IgD-negative memory B cell (primary cell): ENCODE results near the gene CEBPZ. TPM values are rescaled to one million over a fixed set of nuclear protein-coding genes. Genes with fewer than 3 reads are reported as not detected.
"Not testable (repeated sequence)": the region's sequence is repeated elsewhere in the genome, so short reads cannot be mapped to it uniquely, and the experiment has no call there.

ENCODE experiments used
- H3K27ac Mint-ChIP-seq, 3 donors: one replicate each; pipeline ENCODE4 v1.8.0; 2020 to 2022; ENCODE audit warnings: mild to moderate bottlenecking in 3 of 3, mixed read lengths in 3 of 3, moderate library complexity in 1 of 3
- H3K27me3 Mint-ChIP-seq: one replicate; pipeline ENCODE4 v1.8.0; 2021; ENCODE audit warnings: mixed read lengths
- H3K36me3 Mint-ChIP-seq: one replicate; pipeline ENCODE4 v1.8.0; 2020; ENCODE audit warnings: mild to moderate bottlenecking, mixed read lengths
- H3K4me1 Mint-ChIP-seq, 3 donors: one replicate each; pipeline ENCODE4 v1.8.0; 2020 to 2022; ENCODE audit warnings: mixed read lengths in 3 of 3, mild to moderate bottlenecking in 1 of 3
- H3K4me3 Mint-ChIP-seq, 4 donors: one replicate each; pipeline ENCODE4 v1.8.0; 2020 to 2022; ENCODE audit warnings: mild to moderate bottlenecking in 4 of 4, mixed read lengths in 4 of 4, moderate library complexity in 3 of 4
- H3K9me3 Mint-ChIP-seq, 3 donors: one replicate each; pipeline ENCODE4 v1.8.0; 2020 to 2021; ENCODE audit warnings: mixed read lengths in 3 of 3, mild to moderate bottlenecking in 1 of 3
- polyA plus RNA-seq: library from polyadenylated mRNA; unstranded; fragments of 300-500 nt; fragmentation: Illumina TruSeq; gene quantifications from one replicate; pipeline ENCODE4 v1.2.3, GENCODE V29; 2021

Gene CEBPZ
- polyA plus RNA-seq, 1 donor from 2014 or later = 19.1 TPM

DNA sequence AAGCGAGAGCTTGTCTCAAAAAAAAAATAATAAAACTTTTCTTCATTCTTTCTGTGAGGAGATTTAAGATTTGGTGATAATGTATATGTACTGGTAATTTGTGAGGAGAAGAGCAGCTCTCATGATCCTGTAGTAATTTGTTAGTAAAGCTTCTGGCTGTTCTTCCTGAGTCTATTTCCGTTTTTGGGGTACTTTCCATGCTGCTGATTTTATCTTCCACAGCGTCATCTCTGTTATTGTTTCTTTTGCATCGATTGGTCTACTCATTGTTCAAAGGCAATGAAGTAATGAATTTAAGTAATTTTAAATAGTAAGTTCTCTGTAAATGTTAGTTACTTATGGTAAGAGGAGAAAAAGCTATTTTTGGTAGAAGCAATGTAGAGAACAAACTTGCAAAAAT, 12.0 kb upstream of the CEBPZ start:
- peaks cover 6% of the 10 kb centered on the region for H3K36me3 Mint-ChIP-seq
- H3K27me3 Mint-ChIP-seq = no peaks in the 10 kb centered on the region
- no peaks in the 10 kb centered on the region for H3K9me3 Mint-ChIP-seq
- H3K4me3 Mint-ChIP-seq = no peak overlapping the region
- H3K4me1 Mint-ChIP-seq = peaks cover 0 to 4% (median 2%) of the 10 kb centered on the region in 3 donors
- peak overlapping the region in 2 of 3 donors; percentile 23 to 79 for H3K27ac Mint-ChIP-seq

DNA sequence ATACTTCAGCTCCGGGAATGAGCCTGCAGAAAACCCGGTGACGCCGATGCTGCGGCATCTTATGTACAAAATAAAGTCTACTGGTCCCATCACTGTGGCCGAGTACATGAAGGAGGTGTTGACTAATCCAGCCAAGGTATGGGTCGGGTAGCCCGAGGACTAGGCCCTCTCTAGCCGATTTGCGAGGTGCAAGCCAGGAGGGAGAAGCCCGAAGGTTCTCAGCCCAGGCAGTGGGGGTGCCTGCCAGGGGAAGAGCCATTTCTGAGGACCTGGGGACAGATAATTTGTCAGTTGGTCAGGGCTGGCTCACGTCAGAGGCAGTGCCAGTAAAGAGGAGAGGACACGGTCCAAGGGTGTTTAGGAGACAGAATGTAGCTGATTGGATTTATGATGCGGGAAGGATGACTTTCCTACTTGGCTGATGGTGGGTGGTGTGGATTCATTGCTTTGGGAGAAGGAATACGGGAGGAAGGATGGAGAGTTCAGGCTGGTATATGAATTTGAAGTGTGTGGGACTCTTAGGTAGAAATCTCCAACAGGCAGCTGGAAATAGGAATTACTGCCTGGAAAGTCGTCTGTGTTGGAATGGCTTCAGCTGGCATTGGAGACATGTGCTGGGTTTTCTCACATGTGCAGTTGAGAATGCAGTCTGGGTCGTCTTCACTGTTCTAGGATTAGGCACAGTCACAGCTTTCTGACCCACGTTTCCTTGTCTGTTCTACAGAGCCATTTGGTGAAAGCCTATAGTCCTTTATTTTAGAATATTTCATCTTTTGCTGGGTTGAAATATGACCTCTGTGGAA, 936 bp upstream of the CEBPZ start:
- no peaks in the 10 kb centered on the region for H3K9me3 Mint-ChIP-seq
- H3K27me3 Mint-ChIP-seq = no peaks in the 10 kb centered on the region
- peaks cover 4% of the 10 kb centered on the region for H3K36me3 Mint-ChIP-seq
- no peak overlapping the region for H3K4me3 Mint-ChIP-seq
- no peak overlapping the region for H3K27ac Mint-ChIP-seq
- peaks cover 10 to 18% (median 12%) of the 10 kb centered on the region in 3 donors for H3K4me1 Mint-ChIP-seq

DNA sequence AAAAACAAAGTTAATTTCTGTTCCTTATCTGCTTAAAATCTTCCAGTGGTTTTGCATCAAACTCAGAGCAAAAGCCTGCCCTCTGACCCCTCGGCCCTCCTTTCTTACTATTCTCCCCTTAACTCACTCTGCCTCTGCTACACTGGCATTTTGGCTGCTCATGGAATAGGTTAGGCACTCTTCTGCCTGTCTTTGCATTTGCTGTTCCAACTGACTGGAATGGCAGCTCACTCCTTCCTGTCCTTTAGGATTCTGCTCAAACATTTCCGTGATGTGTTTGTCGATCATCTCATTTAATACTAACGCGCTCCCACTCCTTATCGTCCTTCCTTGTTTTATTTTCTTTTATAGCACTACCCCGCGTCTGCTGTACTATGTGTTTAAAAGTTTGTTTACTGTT, 815 bp downstream of the CEBPZ start:
- no peak overlapping the region for H3K27ac Mint-ChIP-seq
- H3K27me3 Mint-ChIP-seq = no peaks in the 10 kb centered on the region
- peaks cover 4% of the 10 kb centered on the region for H3K36me3 Mint-ChIP-seq
- H3K4me3 Mint-ChIP-seq = no peak overlapping the region
- H3K4me1 Mint-ChIP-seq = peaks cover 14 to 26% (median 16%) of the 10 kb centered on the region in 3 donors
- H3K9me3 Mint-ChIP-seq = no peaks in the 10 kb centered on the region

DNA sequence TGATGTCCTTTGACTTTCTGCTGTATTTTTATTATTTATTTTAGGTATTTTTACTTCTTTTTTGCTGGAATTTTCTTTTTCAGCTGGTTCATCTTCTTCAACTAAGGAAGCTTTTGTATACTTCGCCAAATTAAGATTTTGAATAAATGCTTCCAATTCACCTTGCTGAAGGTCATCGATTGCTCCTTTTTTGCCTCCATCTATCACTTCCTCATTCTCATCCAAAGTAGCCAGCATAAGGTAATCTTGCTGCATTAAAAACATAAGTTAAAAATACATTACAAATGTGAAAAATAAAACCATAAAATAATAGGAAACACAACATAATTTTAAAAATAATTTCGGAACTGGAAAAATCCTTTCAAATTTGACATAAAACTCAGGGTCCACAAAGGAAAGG, 2.6 kb downstream of the CEBPZ start:
- Mint-ChIP-seq H3K4me1 (peaks cover 15 to 28% (median 21%) of the 10 kb centered on the region in 3 donors), H3K36me3 (peaks cover 3% of the 10 kb centered on the region), H3K9me3 (no peaks in the 10 kb centered on the region), H3K27me3 (no peaks in the 10 kb centered on the region), H3K27ac (no peak overlapping the region), H3K4me3 (no peak overlapping the region)

DNA sequence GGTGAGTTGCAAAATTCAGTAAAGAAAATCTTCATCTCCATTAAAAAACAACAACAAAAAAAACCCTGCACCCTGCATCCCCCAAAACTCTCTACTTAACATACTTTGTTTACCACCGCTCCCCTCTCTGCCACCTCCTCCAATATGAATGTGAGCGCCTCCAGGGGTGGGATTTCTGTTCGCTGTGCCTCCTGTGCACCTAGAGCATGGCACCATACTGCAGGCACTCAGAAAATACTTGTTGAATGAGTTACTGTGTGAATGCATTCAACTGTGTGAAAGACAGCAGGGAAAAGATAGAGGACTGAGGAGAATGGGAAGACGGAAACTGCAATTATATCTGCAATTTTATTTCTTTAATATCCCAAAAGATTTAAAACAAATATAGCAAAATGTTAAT, 4.5 kb downstream of the CEBPZ start:
- Mint-ChIP-seq H3K36me3 (peaks cover 3% of the 10 kb centered on the region), H3K4me3 (peak overlapping the region in 1 of 4 donors; percentile 41), H3K9me3 (no peaks in the 10 kb centered on the region), H3K27me3 (no peaks in the 10 kb centered on the region), H3K27ac (peak overlapping the region in 1 of 3 donors; percentile 47), H3K4me1 (peaks cover 18 to 34% (median 23%) of the 10 kb centered on the region in 3 donors)

DNA sequence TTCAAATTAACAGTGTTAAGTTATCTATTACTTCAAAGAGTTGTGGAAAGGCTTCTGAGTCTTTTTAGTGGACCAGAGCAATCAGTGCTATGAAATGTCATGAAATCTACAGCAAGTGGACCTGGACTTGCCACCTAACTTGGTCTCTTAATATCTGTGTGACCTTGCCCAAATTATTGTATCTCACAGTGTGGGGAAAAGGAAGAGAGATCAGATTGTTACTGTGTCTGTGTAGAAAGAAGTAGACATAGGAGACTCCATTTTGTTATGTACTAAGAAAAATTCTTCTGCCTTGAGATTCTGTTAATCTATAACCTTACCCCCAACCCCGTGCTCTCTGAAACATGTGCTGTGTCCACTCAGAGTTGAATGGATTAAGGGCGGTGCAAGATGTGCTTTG, 6.3 kb downstream of the CEBPZ start:
- not testable (repeated sequence) for H3K9me3 Mint-ChIP-seq, H3K36me3 Mint-ChIP-seq, H3K27me3 Mint-ChIP-seq, H3K4me3 Mint-ChIP-seq
- peaks cover 18 to 35% (median 23%) of the 10 kb centered on the region in 3 donors for H3K4me1 Mint-ChIP-seq
- peak overlapping the region in 1 of 3 donors; percentile 56 for H3K27ac Mint-ChIP-seq

DNA sequence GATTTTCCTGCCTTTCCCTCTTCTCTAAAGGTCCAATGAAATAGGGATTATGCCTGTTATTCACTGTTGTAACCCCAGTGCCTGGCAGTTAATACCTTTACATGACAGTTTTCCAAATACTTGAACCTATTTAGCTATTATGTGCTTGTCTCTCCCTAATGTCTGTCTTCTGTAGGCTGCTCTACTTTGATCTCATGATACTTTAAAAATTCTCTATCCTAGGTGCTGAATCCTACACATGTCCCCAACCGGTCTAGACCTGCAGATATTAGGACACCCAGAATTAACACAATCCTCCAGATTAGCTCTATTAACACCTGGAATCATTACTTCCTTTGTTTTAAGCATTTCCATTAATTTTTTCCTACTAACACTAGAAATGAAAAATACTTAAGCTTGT, 7.3 kb downstream of the CEBPZ start:
- Mint-ChIP-seq H3K4me3 (no peak overlapping the region), H3K9me3 (no peaks in the 10 kb centered on the region), H3K4me1 (peaks cover 18 to 29% (median 19%) of the 10 kb centered on the region in 3 donors), H3K36me3 (peaks cover 3% of the 10 kb centered on the region), H3K27ac (no peak overlapping the region), H3K27me3 (no peaks in the 10 kb centered on the region)

DNA sequence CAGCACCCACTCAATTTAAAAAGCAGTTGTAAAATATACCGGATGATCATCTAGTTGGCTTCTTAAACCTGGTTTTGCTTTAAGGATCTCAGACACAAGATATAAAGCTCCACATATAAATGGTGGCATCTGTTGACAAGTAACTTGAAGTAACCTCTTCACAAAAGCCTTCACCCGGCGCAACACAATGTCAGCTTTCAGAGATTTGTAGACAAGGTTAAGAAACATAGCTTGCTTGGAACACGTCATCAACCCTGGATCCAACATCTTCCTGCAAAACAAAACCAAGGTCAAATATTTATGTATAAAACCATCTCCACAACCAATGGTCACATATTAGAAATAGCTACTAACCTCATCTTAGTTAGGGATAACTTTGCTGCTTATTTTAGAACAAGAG, 8.3 kb downstream of the CEBPZ start:
- H3K4me3 Mint-ChIP-seq = peak overlapping the region in 1 of 4 donors; percentile 33
- H3K27ac Mint-ChIP-seq = no peak overlapping the region
- no peaks in the 10 kb centered on the region for H3K27me3 Mint-ChIP-seq
- peaks cover 17 to 29% (median 18%) of the 10 kb centered on the region in 3 donors for H3K4me1 Mint-ChIP-seq
- H3K36me3 Mint-ChIP-seq = peaks cover 3% of the 10 kb centered on the region
- no peaks in the 10 kb centered on the region for H3K9me3 Mint-ChIP-seq

DNA sequence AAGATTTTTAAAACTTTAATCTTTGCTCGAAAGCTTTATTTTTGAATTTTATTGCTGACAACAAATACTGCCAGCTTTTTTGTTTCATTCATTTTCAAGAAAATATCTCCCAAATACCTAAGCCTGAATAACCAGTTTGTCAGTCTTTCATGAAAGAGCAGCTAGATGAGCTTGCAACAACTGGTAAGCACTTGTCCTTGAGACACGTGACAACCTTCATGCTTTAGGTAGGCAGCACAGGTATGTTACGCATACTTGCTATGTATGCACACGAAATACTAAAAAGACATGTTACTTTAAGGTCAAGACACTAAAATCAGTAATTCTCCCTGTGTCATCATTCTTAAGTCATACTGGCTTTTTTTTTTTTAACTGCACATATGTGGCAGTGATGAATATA, 12.3 kb downstream of the CEBPZ start:
- Mint-ChIP-seq H3K9me3 (no peaks in the 10 kb centered on the region), H3K27ac (no peak overlapping the region), H3K27me3 (no peaks in the 10 kb centered on the region), H3K4me3 (no peak overlapping the region), H3K36me3 (no peaks in the 10 kb centered on the region), H3K4me1 (peaks cover 4 to 11% (median 4%) of the 10 kb centered on the region in 3 donors)

DNA sequence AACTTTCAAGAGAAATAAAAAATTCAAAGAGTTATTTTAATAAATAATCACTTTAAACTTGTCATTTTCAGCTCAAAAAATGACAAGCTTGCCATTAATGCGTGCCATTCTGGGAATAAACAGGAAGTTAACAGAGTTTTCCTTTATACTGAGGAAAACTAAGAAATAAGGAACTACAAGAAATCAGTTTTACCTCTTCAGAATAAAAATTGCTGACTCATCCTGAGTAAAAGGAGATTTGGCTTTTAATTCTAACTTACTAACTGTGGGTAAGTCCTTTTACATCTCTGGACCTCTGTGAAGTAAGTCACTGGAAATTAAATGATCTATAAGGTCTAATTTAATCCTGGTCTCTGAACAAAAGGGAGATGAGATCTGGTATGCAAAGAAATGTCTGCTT, 16.1 kb downstream of the CEBPZ start:
- H3K9me3 Mint-ChIP-seq = no peaks in the 10 kb centered on the region
- H3K36me3 Mint-ChIP-seq = peaks cover 5% of the 10 kb centered on the region
- no peak overlapping the region for H3K27ac Mint-ChIP-seq
- peaks cover 0 to 2% (median 2%) of the 10 kb centered on the region in 3 donors for H3K4me1 Mint-ChIP-seq
- no peak overlapping the region for H3K4me3 Mint-ChIP-seq
- H3K27me3 Mint-ChIP-seq = no peaks in the 10 kb centered on the region

DNA sequence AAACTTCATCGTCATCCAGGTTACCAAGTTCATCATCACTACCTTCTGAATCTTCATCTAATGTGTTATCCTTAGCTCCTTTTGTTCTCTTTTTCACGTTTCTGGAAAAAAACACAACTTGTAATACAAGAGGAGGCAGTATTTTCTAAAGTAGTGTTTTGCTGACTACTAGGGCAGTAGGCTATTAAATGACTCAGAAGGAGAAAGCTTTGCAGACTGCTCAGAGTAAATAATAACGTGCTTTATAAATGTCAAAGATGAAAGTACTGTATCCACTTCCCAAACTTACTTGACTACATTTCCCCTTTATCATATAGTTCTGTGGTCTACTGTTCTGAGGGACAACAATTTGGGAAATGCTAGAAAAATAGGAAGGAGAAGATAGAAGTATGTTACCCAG, 19.5 kb downstream of the CEBPZ start:
- Mint-ChIP-seq H3K36me3 (peaks cover 33% of the 10 kb centered on the region), H3K27ac (no peak overlapping the region), H3K4me3 (no peak overlapping the region), H3K4me1 (peaks cover 0 to 10% (median 6%) of the 10 kb centered on the region in 3 donors), H3K9me3 (peaks cover 5 to 9% (median 5%) of the 10 kb centered on the region in 3 donors), H3K27me3 (no peaks in the 10 kb centered on the region)

DNA sequence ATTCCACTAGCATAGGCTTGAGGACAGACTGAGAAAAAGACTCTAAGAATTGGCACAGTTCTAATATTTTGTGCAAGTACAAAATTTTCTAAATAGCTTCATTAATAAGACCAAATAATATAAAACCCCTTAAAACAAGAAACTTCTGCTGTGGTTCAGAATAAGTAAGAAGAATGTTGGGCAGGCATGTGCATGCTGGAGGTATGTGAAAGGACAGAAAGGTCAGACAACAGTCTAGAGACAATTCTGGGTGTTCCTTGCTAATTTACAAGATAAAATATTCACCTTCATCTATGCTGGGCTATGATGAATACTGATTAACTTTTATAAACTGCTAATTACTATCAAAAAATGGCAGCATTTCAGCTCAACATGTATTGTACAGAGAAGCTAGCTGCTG, 20.2 kb downstream of the CEBPZ start:
- Mint-ChIP-seq H3K27me3 (no peaks in the 10 kb centered on the region), H3K4me3 (no peak overlapping the region), H3K27ac (peak overlapping the region in 1 of 3 donors; percentile 28), H3K9me3 (peaks cover 5 to 9% (median 5%) of the 10 kb centered on the region in 3 donors), H3K4me1 (peaks cover 0 to 8% (median 6%) of the 10 kb centered on the region in 3 donors), H3K36me3 (peaks cover 38% of the 10 kb centered on the region)

DNA sequence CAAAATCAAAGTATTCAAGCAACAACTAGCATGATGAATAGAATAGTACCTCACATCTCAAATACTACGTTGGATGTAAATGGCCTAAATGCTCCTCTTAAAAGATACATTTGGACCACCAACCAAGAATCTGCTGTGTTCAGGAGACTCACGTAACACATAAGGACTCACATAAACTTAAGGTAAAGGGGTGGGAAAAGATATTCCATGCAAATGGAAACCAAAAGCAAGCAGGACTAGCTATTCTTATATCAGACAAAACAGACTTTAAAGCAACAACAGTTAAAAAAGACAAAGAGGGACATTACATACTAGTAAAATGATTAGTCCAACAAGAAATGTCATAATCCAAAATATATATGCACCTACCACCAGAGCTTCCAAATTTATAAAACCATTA, 24.6 kb downstream of the CEBPZ start:
- H3K27ac Mint-ChIP-seq, H3K4me3 Mint-ChIP-seq, H3K27me3 Mint-ChIP-seq: not testable (repeated sequence)
- peaks cover 8 to 14% (median 9%) of the 10 kb centered on the region in 3 donors for H3K9me3 Mint-ChIP-seq
- H3K36me3 Mint-ChIP-seq = peaks cover 51% of the 10 kb centered on the region
- peaks cover 0 to 11% (median 5%) of the 10 kb centered on the region in 3 donors for H3K4me1 Mint-ChIP-seq

DNA sequence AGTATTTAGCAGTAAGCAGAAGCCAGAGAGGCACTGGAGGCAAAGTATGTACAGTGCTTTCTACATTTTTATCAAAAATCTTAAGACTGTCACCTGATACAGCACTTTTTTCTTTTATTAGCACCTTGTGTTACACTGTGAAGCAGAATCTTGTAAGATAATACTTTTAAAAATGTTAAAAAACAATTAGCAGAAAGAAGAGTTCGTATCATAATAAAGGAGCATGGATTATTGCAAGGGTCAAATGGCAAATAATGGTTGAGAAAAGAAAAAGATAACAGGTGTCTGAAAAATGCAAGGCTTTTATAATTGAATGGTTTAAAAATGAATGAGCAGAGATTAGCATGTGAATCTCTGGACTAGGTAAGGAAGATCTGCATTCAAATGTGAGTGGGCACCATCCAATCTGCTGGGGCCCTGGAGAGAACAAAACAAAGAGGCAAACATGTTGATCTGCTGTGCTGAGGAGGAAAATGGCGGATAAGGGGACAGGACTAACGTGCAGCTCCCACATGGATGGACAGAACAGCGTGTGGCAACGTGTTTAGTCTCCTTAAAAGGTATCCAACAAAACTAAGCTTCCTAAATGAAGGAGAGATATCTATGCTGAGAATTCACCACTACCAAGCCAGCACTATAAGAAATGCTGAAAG, 25.6 kb downstream of the CEBPZ start:
- Mint-ChIP-seq H3K4me1 (peaks cover 0 to 15% (median 4%) of the 10 kb centered on the region in 3 donors), H3K36me3 (peaks cover 51% of the 10 kb centered on the region), H3K4me3 (peak overlapping the region in 1 of 4 donors; percentile 72), H3K27ac (no peak overlapping the region), H3K9me3 (peaks cover 8 to 14% (median 9%) of the 10 kb centered on the region in 3 donors), H3K27me3 (no peaks in the 10 kb centered on the region)

DNA sequence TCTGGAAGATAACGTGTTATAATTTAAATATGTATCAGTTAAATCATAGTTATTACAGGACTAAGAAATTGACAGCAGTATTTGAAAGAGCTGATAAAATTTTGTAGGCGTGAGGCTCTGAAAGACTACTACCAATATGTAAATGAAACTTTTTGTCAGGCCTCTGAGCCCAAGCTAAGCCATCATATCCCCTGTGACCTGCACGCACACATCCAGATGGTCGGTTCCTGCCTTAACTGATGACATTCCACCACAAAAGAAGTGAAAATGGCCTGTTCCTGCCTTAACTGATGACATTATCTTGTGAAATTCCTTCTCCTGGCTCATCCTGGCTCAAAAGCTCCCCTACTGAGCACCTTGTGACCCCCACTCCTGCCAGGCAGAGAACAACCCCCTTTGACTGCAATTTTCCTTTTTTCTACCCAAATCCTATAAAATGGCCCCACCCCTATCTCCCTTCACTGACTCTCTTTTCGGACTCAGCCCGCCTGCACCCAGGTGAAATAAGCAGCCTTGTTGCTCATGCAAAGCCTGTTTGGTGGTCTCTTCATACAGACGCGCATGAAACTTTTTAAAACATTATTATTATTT, 26.2 kb downstream of the CEBPZ start:
- H3K27ac Mint-ChIP-seq, H3K4me3 Mint-ChIP-seq, H3K27me3 Mint-ChIP-seq: not testable (repeated sequence)
- Mint-ChIP-seq H3K9me3 (peaks cover 8 to 14% (median 9%) of the 10 kb centered on the region in 3 donors), H3K36me3 (peaks cover 49% of the 10 kb centered on the region), H3K4me1 (peaks cover 0 to 17% (median 4%) of the 10 kb centered on the region in 3 donors)
